ENCODE results near the gene NEK11. TPM values are rescaled to one million over a fixed set of nuclear protein-coding genes. Genes with fewer than 3 reads are reported as not detected.

NEK11 gene
- total RNA-seq, 4 donors from 2014 or later: 2.3 to 25.2 (median 8.4) TPM

DNA sequence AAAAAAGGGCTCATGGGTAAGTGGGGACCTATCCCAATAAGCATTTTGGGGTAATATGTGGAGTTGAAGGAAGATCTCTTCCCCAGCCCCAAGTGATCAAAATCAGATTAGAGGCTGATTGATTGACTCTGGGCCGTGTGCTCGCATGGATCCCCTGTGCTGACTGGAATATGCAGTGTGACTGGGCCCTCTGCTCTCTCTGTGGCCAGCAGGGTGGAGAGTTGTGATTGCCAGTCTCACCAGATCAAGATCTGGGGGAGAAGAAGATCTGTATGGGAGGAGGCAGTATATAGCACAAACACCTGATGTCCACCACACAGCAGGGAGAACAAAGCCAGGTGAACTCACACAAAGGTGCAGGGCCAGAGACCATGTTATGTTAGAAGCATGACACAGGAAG, 363.7 kb downstream of the NEK11 start:
- Histone ChIP-seq H3K27me3 (no peaks in the 10 kb centered on the region), H3K27ac (no peak overlapping the region), H3K4me3 (no peak overlapping the region), H3K9me3 (no peaks in the 10 kb centered on the region), H3K36me3 (no peaks in the 10 kb centered on the region), H3K4me1 (no peaks in the 10 kb centered on the region)
- no peak for TF ChIP-seq POLR2A (IDR thresholded peaks at IDR 0.05)
- TF ChIP-seq, protein P1, sequence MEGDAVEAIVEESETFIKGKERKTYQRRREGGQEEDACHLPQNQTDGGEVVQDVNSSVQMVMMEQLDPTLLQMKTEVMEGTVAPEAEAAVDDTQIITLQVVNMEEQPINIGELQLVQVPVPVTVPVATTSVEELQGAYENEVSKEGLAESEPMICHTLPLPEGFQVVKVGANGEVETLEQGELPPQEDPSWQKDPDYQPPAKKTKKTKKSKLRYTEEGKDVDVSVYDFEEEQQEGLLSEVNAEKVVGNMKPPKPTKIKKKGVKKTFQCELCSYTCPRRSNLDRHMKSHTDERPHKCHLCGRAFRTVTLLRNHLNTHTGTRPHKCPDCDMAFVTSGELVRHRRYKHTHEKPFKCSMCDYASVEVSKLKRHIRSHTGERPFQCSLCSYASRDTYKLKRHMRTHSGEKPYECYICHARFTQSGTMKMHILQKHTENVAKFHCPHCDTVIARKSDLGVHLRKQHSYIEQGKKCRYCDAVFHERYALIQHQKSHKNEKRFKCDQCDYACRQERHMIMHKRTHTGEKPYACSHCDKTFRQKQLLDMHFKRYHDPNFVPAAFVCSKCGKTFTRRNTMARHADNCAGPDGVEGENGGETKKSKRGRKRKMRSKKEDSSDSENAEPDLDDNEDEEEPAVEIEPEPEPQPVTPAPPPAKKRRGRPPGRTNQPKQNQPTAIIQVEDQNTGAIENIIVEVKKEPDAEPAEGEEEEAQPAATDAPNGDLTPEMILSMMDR (IDR thresholded peaks at IDR 0.05): no peak
- no peak for DNase-seq
- intact Hi-C loops (cut with DNase I; ENCODE audit: low total_unique reads): no loop called here

DNA sequence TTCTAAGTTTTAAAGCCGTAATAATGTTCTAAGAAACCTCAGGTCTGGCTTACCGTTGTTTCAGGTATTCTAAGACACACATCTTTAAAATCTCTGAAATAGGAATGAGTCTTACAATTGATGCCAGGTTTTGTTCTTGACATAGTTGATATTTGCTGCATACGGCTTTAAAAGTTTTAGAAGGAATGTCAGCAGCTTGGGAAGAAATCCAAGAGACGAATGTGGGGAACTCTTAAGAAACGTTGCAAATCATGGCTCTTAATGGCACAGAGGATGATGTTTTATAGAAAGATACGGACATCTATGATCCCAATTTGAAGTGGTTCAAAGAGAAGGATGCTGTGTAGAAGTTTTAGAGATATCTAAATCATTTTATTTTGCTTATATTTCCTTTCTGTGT, 366.4 kb downstream of the NEK11 start:
- no peaks in the 10 kb centered on the region for H3K27me3 ChIP-seq
- TF ChIP-seq, protein P1 (IDR thresholded peaks at IDR 0.05): no peak
- TF ChIP-seq POLR2A (IDR thresholded peaks at IDR 0.05): no peak
- H3K4me1 ChIP-seq: no peaks in the 10 kb centered on the region
- H3K36me3 ChIP-seq: no peaks in the 10 kb centered on the region
- no peaks in the 10 kb centered on the region for H3K9me3 ChIP-seq
- intact Hi-C loops (cut with DNase I; ENCODE audit: low total_unique reads): no loop called here
- H3K27ac ChIP-seq: no peak overlapping the region
- H3K4me3 ChIP-seq: no peak overlapping the region
- DNase-seq: no peak

DNA sequence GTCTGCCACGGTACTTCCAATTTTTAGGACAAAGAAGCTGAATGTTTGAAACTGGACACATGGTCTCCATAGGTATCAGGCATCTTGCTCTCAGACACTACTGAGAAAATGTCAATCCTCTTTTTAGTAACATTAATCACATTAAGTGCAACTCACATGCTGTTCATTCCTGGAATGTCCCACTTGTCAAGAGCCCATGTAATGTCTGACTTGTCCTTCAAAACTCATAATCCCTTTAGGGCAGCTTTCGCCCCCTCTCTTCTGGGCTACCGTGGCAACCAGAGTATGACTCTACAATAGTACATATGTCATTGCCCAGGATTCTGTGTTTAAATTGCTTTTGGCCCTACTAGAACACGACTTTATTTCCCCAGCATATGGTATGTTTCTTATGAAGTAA, 367.2 kb downstream of the NEK11 start:
- H3K9me3 ChIP-seq: no peaks in the 10 kb centered on the region
- H3K4me3 ChIP-seq: no peak overlapping the region
- no peak overlapping the region for H3K27ac ChIP-seq
- no peaks in the 10 kb centered on the region for H3K36me3 ChIP-seq
- intact Hi-C loops (cut with DNase I; ENCODE audit: low total_unique reads): no loop called here
- no peaks in the 10 kb centered on the region for H3K4me1 ChIP-seq
- TF ChIP-seq, protein P1 (IDR thresholded peaks at IDR 0.05): no peak
- no peak for TF ChIP-seq POLR2A (IDR thresholded peaks at IDR 0.05)
- H3K27me3 ChIP-seq: no peaks in the 10 kb centered on the region
- DNase-seq: no peak

DNA sequence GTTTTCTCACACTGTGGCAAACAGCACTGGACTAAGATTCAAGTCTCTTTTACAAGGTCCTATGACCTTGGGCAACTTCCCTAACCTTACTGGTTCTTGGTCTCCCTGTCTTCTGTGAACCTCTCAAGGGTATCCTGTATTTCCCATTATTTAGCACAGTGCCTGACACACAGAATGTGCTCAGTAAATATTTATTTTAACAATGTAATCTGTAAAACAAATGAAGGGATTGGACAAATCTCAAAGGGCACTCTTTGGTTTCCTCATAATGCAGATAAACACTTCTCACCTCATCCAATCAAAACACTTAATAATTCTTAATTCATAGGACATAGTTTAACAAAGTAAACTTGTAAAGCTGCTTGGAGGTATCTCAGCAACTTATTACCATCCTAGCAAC, 367.7 kb downstream of the NEK11 start:
- TF ChIP-seq, protein P1 (IDR thresholded peaks at IDR 0.05): no peak
- no peak for TF ChIP-seq POLR2A (IDR thresholded peaks at IDR 0.05)
- intact Hi-C loops (cut with DNase I; ENCODE audit: low total_unique reads): no loop called here

DNA sequence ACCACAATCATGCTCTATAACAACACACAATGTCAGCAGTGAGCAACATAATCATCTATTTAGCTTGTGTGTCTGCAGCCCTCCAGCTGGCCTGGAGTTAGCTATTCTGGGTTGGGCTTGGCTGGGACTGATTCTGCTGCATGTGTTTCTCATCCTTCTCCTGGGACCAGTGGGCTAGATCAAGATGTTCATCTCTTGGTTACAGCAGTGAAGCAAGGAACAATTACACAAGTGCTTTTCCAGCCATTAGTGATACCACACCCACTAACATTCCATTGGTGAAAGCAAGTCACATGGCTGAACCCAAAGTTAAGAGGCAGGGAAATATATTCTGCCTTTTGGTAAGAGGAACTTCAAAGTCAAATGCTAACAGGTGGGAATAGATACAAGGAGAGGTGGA, 369.5 kb downstream of the NEK11 start:
- Histone ChIP-seq H3K27ac (no peak overlapping the region), H3K27me3 (no peaks in the 10 kb centered on the region), H3K9me3 (no peaks in the 10 kb centered on the region), H3K4me3 (no peak overlapping the region), H3K36me3 (no peaks in the 10 kb centered on the region), H3K4me1 (no peaks in the 10 kb centered on the region)
- TF ChIP-seq POLR2A (IDR thresholded peaks at IDR 0.05): no peak
- TF ChIP-seq, protein P1 (IDR thresholded peaks at IDR 0.05): no peak
- no peak for DNase-seq
- intact Hi-C loops (cut with DNase I; ENCODE audit: low total_unique reads): no loop called here

More for the DNA sequence above, 367.7 kb downstream of the NEK11 start:
- Histone ChIP-seq H3K27ac (no peak overlapping the region), H3K27me3 (no peaks in the 10 kb centered on the region), H3K4me1 (no peaks in the 10 kb centered on the region), H3K36me3 (no peaks in the 10 kb centered on the region), H3K4me3 (no peak overlapping the region), H3K9me3 (no peaks in the 10 kb centered on the region)
- DNase-seq: no peak

All from uterus (tissue), 4 donors.